ENCODE results near the gene GLE1. TPM values are rescaled to one million over a fixed set of nuclear protein-coding genes. Genes with fewer than 3 reads are reported as not detected.
"Not testable (repeated sequence)": the region's sequence is repeated elsewhere in the genome, so short reads cannot be mapped to it uniquely, and the experiment has no call there.

The GLE1 gene
- total and polyA plus RNA-seq, 2 donors, result 23.7 to 36.8 TPM

DNA sequence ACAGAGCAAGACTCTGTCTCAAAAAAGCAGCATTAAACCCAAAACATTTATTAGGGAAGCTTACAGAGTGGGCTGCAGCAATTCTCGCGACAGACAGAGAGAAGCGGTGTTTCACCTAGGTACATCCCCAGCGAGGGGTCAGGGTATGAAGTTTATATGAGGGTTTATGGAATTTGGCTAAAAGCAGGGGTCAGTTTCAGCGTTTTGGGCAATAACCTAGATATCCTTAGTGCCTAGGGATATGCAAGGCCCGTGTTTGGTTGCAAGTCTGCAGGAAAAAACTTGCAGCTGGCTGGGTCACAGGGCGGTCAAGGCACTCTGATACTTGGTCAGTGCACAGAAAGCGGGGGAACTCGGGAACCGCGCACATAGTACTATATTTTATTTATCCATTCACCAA is 649 bp upstream of the GLE1 start:
- Histone ChIP-seq H3K4me1 (ENCODE audit: control insufficient read depth in 2 of 2, insufficient read depth in 2 of 2, low read length in 2 of 2) (peaks cover 11 to 12% of the 10 kb centered on the region in 2 donors), H3K4me3 (ENCODE audit: low read length in 2 of 2) (peak overlapping the region; percentile 66 to 98), H3K36me3 (ENCODE audit: control insufficient read depth in 2 of 2, insufficient read depth in 2 of 2, low read length in 1 of 2) (peaks cover 29 to 35% of the 10 kb centered on the region in 2 donors), H3K27ac (ENCODE audit: low read depth in 1 of 2, low read length in 1 of 2) (peak overlapping the region in 1 of 2 donors; percentile 85), H3K9me3 (ENCODE audit: control insufficient read depth in 2 of 2, insufficient read depth in 1 of 2, low read length in 1 of 2) (no peaks in the 10 kb centered on the region), H3K27me3 (ENCODE audit: control insufficient read depth in 2 of 2, insufficient read depth in 1 of 2, low read length in 1 of 2) (no peaks in the 10 kb centered on the region)
- WGBS, result 49% methylated on average over 11 of the region's 11 CpGs
- no peak for DNase-seq (ENCODE audit: low read depth in 6 of 9, low spot score in 9 of 9)

GRCh38 chr9:128505414-128505765 is 871 bp downstream of the GLE1 start:
- Histone ChIP-seq H3K27ac (ENCODE audit: low read depth in 1 of 2, low read length in 1 of 2) (peak overlapping the region; percentile 82 to 85), H3K27me3 (ENCODE audit: control insufficient read depth in 2 of 2, insufficient read depth in 1 of 2, low read length in 1 of 2) (no peaks in the 10 kb centered on the region), H3K36me3 (ENCODE audit: control insufficient read depth in 2 of 2, insufficient read depth in 2 of 2, low read length in 1 of 2) (peaks cover 26 to 35% of the 10 kb centered on the region in 2 donors), H3K4me3 (ENCODE audit: low read length in 2 of 2) (peak overlapping the region; percentile 66 to 98), H3K4me1 (ENCODE audit: control insufficient read depth in 2 of 2, insufficient read depth in 2 of 2, low read length in 2 of 2) (peaks cover 11 to 12% of the 10 kb centered on the region in 2 donors), H3K9me3 (ENCODE audit: control insufficient read depth in 2 of 2, insufficient read depth in 1 of 2, low read length in 1 of 2) (no peaks in the 10 kb centered on the region)
- WGBS, result 46% methylated on average over 6 of the region's 6 CpGs
- no peak for DNase-seq (ENCODE audit: low read depth in 6 of 9, low spot score in 9 of 9)

DNA sequence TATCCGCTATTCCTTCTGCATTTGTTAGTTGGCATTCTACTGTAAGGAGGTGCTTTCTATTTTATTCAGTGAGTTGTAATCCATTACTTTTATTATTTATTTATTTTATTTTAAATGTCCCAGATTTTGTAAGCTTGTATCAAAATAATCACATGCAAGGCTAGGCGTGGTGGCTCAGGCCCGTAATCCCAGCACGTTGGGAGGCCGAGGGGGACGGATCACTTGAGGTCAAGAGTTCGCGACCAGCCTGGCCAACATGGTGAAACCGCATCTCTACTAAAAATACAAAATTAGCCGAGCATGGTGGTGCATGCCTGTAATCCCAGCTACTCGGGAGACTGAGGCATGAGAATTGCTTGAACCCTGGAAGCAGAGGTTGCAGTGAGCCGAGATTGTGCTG is 1.4 kb downstream of the GLE1 start:
- H3K4me1 ChIP-seq (ENCODE audit: control insufficient read depth in 2 of 2, insufficient read depth in 2 of 2, low read length in 2 of 2), result peaks cover 11 to 12% of the 10 kb centered on the region in 2 donors
- not testable (repeated sequence) for H3K9me3 ChIP-seq (ENCODE audit: control insufficient read depth in 2 of 2, insufficient read depth in 1 of 2, low read length in 1 of 2); H3K27me3 ChIP-seq (ENCODE audit: control insufficient read depth in 2 of 2, insufficient read depth in 1 of 2, low read length in 1 of 2); H3K4me3 ChIP-seq (ENCODE audit: low read length in 2 of 2); H3K27ac ChIP-seq (ENCODE audit: low read depth in 1 of 2, low read length in 1 of 2); DNase-seq (ENCODE audit: low read depth in 6 of 9, low spot score in 9 of 9)
- H3K36me3 ChIP-seq (ENCODE audit: control insufficient read depth in 2 of 2, insufficient read depth in 2 of 2, low read length in 1 of 2), result peaks cover 24 to 35% of the 10 kb centered on the region in 2 donors
- WGBS, result 97% methylated on average over 12 of the region's 12 CpGs

- H3K4me1 ChIP-seq (ENCODE audit: control insufficient read depth in 2 of 2, insufficient read depth in 2 of 2, low read length in 2 of 2), result no peaks in the 10 kb centered on the region
- no peaks in the 10 kb centered on the region for H3K27me3 ChIP-seq (ENCODE audit: control insufficient read depth in 2 of 2, insufficient read depth in 1 of 2, low read length in 1 of 2)
- DNase-seq (ENCODE audit: low read depth in 6 of 9, low spot score in 9 of 9), result no peak
- H3K27ac ChIP-seq (ENCODE audit: low read depth in 1 of 2, low read length in 1 of 2), result no peak overlapping the region
- H3K36me3 ChIP-seq (ENCODE audit: control insufficient read depth in 2 of 2, insufficient read depth in 2 of 2, low read length in 1 of 2), result peaks cover 35 to 64% of the 10 kb centered on the region in 2 donors
- H3K4me3 ChIP-seq (ENCODE audit: low read length in 2 of 2), result no peak overlapping the region
- H3K9me3 ChIP-seq (ENCODE audit: control insufficient read depth in 2 of 2, insufficient read depth in 1 of 2, low read length in 1 of 2), result no peaks in the 10 kb centered on the region
- 97% methylated on average over 9 of the region's 9 CpGs for WGBS
Observed at GRCh38 chr9:128512820-128513219, 8.3 kb downstream of the GLE1 start.

- peaks cover 58 to 73% of the 10 kb centered on the region in 2 donors for H3K36me3 ChIP-seq (ENCODE audit: control insufficient read depth in 2 of 2, insufficient read depth in 2 of 2, low read length in 1 of 2)
- H3K27me3 ChIP-seq (ENCODE audit: control insufficient read depth in 2 of 2, insufficient read depth in 1 of 2, low read length in 1 of 2), result no peaks in the 10 kb centered on the region
- H3K9me3 ChIP-seq (ENCODE audit: control insufficient read depth in 2 of 2, insufficient read depth in 1 of 2, low read length in 1 of 2), result no peaks in the 10 kb centered on the region
- WGBS, result over 99% methylated on average over 6 of the region's 6 CpGs
- H3K27ac ChIP-seq (ENCODE audit: low read depth in 1 of 2, low read length in 1 of 2), result no peak overlapping the region
- no peak for DNase-seq (ENCODE audit: low read depth in 6 of 9, low spot score in 9 of 9)
- H3K4me3 ChIP-seq (ENCODE audit: low read length in 2 of 2), result no peak overlapping the region
- no peaks in the 10 kb centered on the region for H3K4me1 ChIP-seq (ENCODE audit: control insufficient read depth in 2 of 2, insufficient read depth in 2 of 2, low read length in 2 of 2)
Observed at GRCh38 chr9:128521956-128522355, 17.4 kb downstream of the GLE1 start.

- Histone ChIP-seq H3K27ac (ENCODE audit: low read depth in 1 of 2, low read length in 1 of 2) (peak overlapping the region in 1 of 2 donors; percentile 2), H3K4me3 (ENCODE audit: low read length in 2 of 2) (no peak overlapping the region), H3K4me1 (ENCODE audit: control insufficient read depth in 2 of 2, insufficient read depth in 2 of 2, low read length in 2 of 2) (no peaks in the 10 kb centered on the region), H3K9me3 (ENCODE audit: control insufficient read depth in 2 of 2, insufficient read depth in 1 of 2, low read length in 1 of 2) (no peaks in the 10 kb centered on the region), H3K27me3 (ENCODE audit: control insufficient read depth in 2 of 2, insufficient read depth in 1 of 2, low read length in 1 of 2) (no peaks in the 10 kb centered on the region), H3K36me3 (ENCODE audit: control insufficient read depth in 2 of 2, insufficient read depth in 2 of 2, low read length in 1 of 2) (peaks cover 62 to 72% of the 10 kb centered on the region in 2 donors)
- DNase-seq (ENCODE audit: low read depth in 6 of 9, low spot score in 9 of 9), result no peak
- 61% methylated on average over 13 of the region's 13 CpGs for WGBS
Observed at GRCh38 chr9:128523199-128523925, 18.8 kb downstream of the GLE1 start.

DNA sequence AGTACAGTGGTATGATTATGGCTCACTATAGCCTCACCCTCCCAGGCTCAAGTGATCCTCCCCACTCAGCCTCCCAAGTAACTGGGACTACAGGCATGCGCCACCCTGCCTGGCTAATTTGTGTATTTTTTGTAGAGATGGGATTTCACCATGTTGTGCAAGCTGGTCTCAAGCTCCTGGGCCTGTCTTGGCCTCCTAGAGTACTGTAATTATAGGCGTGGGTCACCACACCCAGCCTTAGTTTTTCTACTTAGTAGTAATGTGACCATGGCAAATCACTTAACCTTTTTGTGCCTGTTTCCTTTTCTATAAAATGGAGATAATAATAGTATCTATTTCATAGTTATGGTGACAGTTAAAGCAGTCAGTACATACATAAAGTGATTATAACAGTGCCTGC is 22.2 kb downstream of the GLE1 start:
- Histone ChIP-seq H3K36me3 (ENCODE audit: control insufficient read depth in 2 of 2, insufficient read depth in 2 of 2, low read length in 1 of 2) (peaks cover 72 to 75% of the 10 kb centered on the region in 2 donors), H3K27ac (ENCODE audit: low read depth in 1 of 2, low read length in 1 of 2) (no peak overlapping the region), H3K9me3 (ENCODE audit: control insufficient read depth in 2 of 2, insufficient read depth in 1 of 2, low read length in 1 of 2) (no peaks in the 10 kb centered on the region), H3K4me1 (ENCODE audit: control insufficient read depth in 2 of 2, insufficient read depth in 2 of 2, low read length in 2 of 2) (no peaks in the 10 kb centered on the region), H3K4me3 (ENCODE audit: low read length in 2 of 2) (no peak overlapping the region), H3K27me3 (ENCODE audit: control insufficient read depth in 2 of 2, insufficient read depth in 1 of 2, low read length in 1 of 2) (no peaks in the 10 kb centered on the region)
- no peak for DNase-seq (ENCODE audit: low read depth in 6 of 9, low spot score in 9 of 9)
- over 99% methylated on average over 2 of the region's 2 CpGs for WGBS

DNA sequence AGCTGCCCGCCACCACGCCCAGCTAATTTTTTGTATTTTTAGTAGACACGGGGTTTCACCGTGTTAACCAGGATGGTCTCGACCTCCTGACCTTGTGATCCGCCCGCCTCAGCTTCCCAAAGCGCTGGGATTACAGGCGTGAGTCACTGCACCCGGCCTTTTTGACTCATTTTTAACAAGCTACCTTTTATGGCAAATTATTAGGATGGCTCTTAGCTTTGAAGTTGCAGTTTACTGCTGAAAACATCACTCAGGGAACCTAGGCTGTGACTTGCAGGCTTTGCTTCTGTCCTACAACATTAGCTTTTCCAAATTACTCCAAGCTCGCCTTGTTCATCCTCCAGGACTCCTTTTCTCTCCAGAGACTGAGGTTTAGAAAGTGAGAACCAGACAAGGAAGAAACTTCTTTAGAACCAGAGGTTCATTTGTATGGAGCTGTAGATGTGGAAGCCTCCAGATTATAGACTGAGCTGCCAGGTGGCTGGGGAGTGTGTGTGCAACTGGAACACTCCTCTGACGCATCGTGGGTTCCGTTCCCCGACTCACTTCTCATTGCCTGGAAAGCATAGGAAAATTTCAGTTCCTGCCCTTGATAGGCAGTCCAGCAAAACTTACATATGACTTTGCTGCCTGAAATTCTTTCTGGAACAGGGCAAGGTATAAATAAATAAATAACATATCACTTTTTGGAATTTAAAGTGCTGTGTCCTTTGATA is 24.1 kb downstream of the GLE1 start:
- no peak for DNase-seq (ENCODE audit: low read depth in 6 of 9, low spot score in 9 of 9)
- no peak overlapping the region for H3K4me3 ChIP-seq (ENCODE audit: low read length in 2 of 2)
- H3K36me3 ChIP-seq (ENCODE audit: control insufficient read depth in 2 of 2, insufficient read depth in 2 of 2, low read length in 1 of 2), result peaks cover 64 to 75% of the 10 kb centered on the region in 2 donors
- H3K27ac ChIP-seq (ENCODE audit: low read depth in 1 of 2, low read length in 1 of 2), result no peak overlapping the region
- WGBS, result 96% methylated on average over 15 of the region's 15 CpGs
- H3K4me1 ChIP-seq (ENCODE audit: control insufficient read depth in 2 of 2, insufficient read depth in 2 of 2, low read length in 2 of 2), result no peaks in the 10 kb centered on the region
- no peaks in the 10 kb centered on the region for H3K27me3 ChIP-seq (ENCODE audit: control insufficient read depth in 2 of 2, insufficient read depth in 1 of 2, low read length in 1 of 2)
- H3K9me3 ChIP-seq (ENCODE audit: control insufficient read depth in 2 of 2, insufficient read depth in 1 of 2, low read length in 1 of 2), result no peaks in the 10 kb centered on the region

DNA sequence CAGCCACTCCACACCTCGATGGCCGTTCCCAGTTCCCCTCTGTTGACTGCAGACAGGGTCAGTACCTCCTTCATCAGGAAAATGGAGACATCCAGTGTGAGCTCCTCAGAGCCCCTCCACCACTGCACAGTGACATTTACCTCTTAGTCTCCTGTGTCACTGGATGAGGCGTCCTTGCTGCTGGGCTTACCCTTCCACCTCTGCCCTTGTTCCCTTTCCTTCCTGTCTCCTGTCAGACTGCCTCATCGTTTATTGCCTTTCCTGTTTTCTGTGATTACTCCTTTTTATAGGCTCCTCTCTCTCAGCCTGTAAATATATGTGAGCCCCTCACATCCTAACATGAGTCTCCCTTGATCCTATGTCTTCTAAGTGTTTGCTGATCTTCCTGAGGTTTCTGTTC is 24.7 kb downstream of the GLE1 start:
- WGBS, result 92% methylated on average over 4 of the region's 4 CpGs
- DNase-seq (ENCODE audit: low read depth in 6 of 9, low spot score in 9 of 9), result no peak
- no peak overlapping the region for H3K4me3 ChIP-seq (ENCODE audit: low read length in 2 of 2)
- peaks cover 65 to 79% of the 10 kb centered on the region in 2 donors for H3K36me3 ChIP-seq (ENCODE audit: control insufficient read depth in 2 of 2, insufficient read depth in 2 of 2, low read length in 1 of 2)
- H3K27ac ChIP-seq (ENCODE audit: low read depth in 1 of 2, low read length in 1 of 2), result no peak overlapping the region
- no peaks in the 10 kb centered on the region for H3K9me3 ChIP-seq (ENCODE audit: control insufficient read depth in 2 of 2, insufficient read depth in 1 of 2, low read length in 1 of 2)
- no peaks in the 10 kb centered on the region for H3K27me3 ChIP-seq (ENCODE audit: control insufficient read depth in 2 of 2, insufficient read depth in 1 of 2, low read length in 1 of 2)
- H3K4me1 ChIP-seq (ENCODE audit: control insufficient read depth in 2 of 2, insufficient read depth in 2 of 2, low read length in 2 of 2), result no peaks in the 10 kb centered on the region

All from thymus (tissue), 11 donors.